HS-5 (cell line): ENCODE measurements around the gene MYO6.

Experiments used
- DNase-seq: peaks from one replicate; pipeline ENCODE4 v3.0.0-alpha.2; 2012; ENCODE audit warnings: low read depth

Gene MYO6

GRCh38 chr6:75827163-75827562 is 78.1 kb downstream of the MYO6 start:
- no peak for DNase-seq

- no peak for DNase-seq
Measured at GRCh38 chr6:75830959-75831885, 82.2 kb downstream of the MYO6 start.

GRCh38 chr6:75834447-75834846 is 85.4 kb downstream of the MYO6 start:
- DNase-seq: no peak

GRCh38 chr6:75842191-75842590 is 93.2 kb downstream of the MYO6 start:
- DNase-seq: no peak

- no peak for DNase-seq
Measured at GRCh38 chr6:75842732-75843131, 93.7 kb downstream of the MYO6 start.

GRCh38 chr6:75843396-75843795 is 94.4 kb downstream of the MYO6 start:
- DNase-seq: no peak

- no peak for DNase-seq
Measured at GRCh38 chr6:75848274-75848673, 99.2 kb downstream of the MYO6 start.

- DNase-seq: no peak
Measured at GRCh38 chr6:75849329-75850025, 100.4 kb downstream of the MYO6 start.

GRCh38 chr6:75850026-75850833 is 101.2 kb downstream of the MYO6 start:
- no peak for DNase-seq

- DNase-seq: no peak
Measured at GRCh38 chr6:75852721-75853120, 103.7 kb downstream of the MYO6 start.

- DNase-seq: no peak
Measured at GRCh38 chr6:75853806-75854205, 104.8 kb downstream of the MYO6 start.

GRCh38 chr6:75855052-75855451 is 106.0 kb downstream of the MYO6 start:
- DNase-seq: no peak

- DNase-seq: no peak
Measured at GRCh38 chr6:75856902-75857301, 107.9 kb downstream of the MYO6 start.

GRCh38 chr6:75863001-75863400 is 114.0 kb downstream of the MYO6 start:
- no peak for DNase-seq

GRCh38 chr6:75863784-75864183 is 114.7 kb downstream of the MYO6 start:
- DNase-seq: no peak

GRCh38 chr6:75864446-75864845 is 115.4 kb downstream of the MYO6 start:
- no peak for DNase-seq

- DNase-seq: no peak
Measured at GRCh38 chr6:75870389-75870788, 121.3 kb downstream of the MYO6 start.

GRCh38 chr6:75874224-75874623 is 125.2 kb downstream of the MYO6 start:
- DNase-seq: no peak

- no peak for DNase-seq
Measured at GRCh38 chr6:75876152-75876551, 127.1 kb downstream of the MYO6 start.

- no peak for DNase-seq
Measured at GRCh38 chr6:75880305-75880704, 131.3 kb downstream of the MYO6 start.

GRCh38 chr6:75882734-75883133 is 133.7 kb downstream of the MYO6 start:
- peak; percentile 76 for DNase-seq

GRCh38 chr6:75884822-75885221 is 135.8 kb downstream of the MYO6 start:
- no peak for DNase-seq

GRCh38 chr6:75892384-75892783 is 143.3 kb downstream of the MYO6 start:
- no peak for DNase-seq
